Ovary (tissue), 9 donors: Measurements from ENCODE around the gene MYOZ3. TPM values are rescaled to one million over a fixed set of nuclear protein-coding genes. Genes with fewer than 3 reads are reported as not detected.
A peak's percentile ranks its signal among the peaks of the same experiment; 100 is the strongest.

Experiments
- DNase-seq, 5 donors: peaks; one replicate each; pipeline ENCODE4 v3.0.0-alpha.2; 2019 to 2020
- H3K27ac ChIP-seq, 2 donors: fragments of 200-600 bp; one replicate each; pipeline versions ENCODE4 v1.5.1 to v1.8.0; 2019 to 2022
- H3K27me3 ChIP-seq: fragments of 200-600 bp; one replicate; pipeline ENCODE4 v1.8.0; 2022
- H3K36me3 ChIP-seq: fragments of 200-600 bp; sonication (generic); one replicate; pipeline ENCODE4 v1.5.1; 2019
- H3K4me1 ChIP-seq: one replicate; pipeline ENCODE4 v1.8.1; 2013; ENCODE audit warnings: mild to moderate bottlenecking, moderate library complexity; ENCODE audit not compliant: insufficient read depth
- H3K4me3 ChIP-seq: fragments of 200-600 bp; sonication (generic); one replicate; pipeline ENCODE4 v1.5.1; 2017
- H3K9me3 ChIP-seq, 2 donors: fragments of 200-600 bp in 1 of 2; sonication (generic) in 1 of 2; one replicate each; pipeline versions ENCODE4 v1.5.1 to v1.8.1; 2013 to 2019; ENCODE audit warnings: mild to moderate bottlenecking in 1 of 2, moderate library complexity in 1 of 2
- EP300 ChIP-seq: sonication (generic); formaldehyde crosslinking; IDR thresholded peaks from one replicate; pipeline ENCODE4 v1.6.1; 2017; ENCODE audit warnings: antibody characterized with exemption
- POLR2A ChIP-seq: fragments of 450-650 bp; IDR thresholded peaks from one replicate; pipeline ENCODE4 v1.6.1; 2017; ENCODE audit warnings: antibody characterized with exemption, mild to moderate bottlenecking, moderate library complexity
- WGBS, 3 donors: extraction: QIAGEN DNeasy Blood & Tissue Kit in 1 of 3; methylation state at CpG; one replicate each; pipeline versions ENCODE4 v1.1.5 to v1.1.7; 2013 to 2017; 5-methylcytosine and 5-hydroxymethylcytosine counted together
- intact Hi-C, 4 donors: fragments of 100-400 bp; cut with DNase I; formaldehyde crosslinking; loops; one replicate each; pipeline versions ENCODE4 v1.11.0 to v1.15.1; 2022 to 2023
- polyA plus RNA-seq, 2 donors: library from polyadenylated mRNA; stranded (reverse); fragments of 200-250 nt in 1 of 2; fragments of 350-450 nt in 1 of 2; fragmentation: Illumina TruSeq in 1 of 2; extraction: RNeasy Lipid Tissue Mini Kit (QIAGEN cat#74804) in 1 of 2; gene quantifications; one replicate each; pipeline ENCODE4 v1.2.3, GENCODE V29; 2013 to 2014
- total RNA-seq, 7 donors: library from RNA; depleted of rRNA in 2 of 7; stranded (reverse); fragments of >200 nt in 2 of 7; fragmentation: NEBNext Ultra II Directional in 3 of 7; extraction: Animal tissue kit (Norgen Biotek cat#: 25700) in 3 of 7; gene quantifications; one replicate each; pipeline versions ENCODE4 v1.1.0 to v1.2.4, GENCODE V29; 2016 to 2023
- TF ChIP-seq, protein P1 (sequence below), 3 donors: fragments of 450-650 bp in 2 of 3; fragments of 200-600 bp in 1 of 3; IDR thresholded peaks; one replicate each; pipeline versions ENCODE4 v1.5.1 to v1.8.0; 2016 to 2022; ENCODE audit warnings: antibody characterized with exemption in 3 of 3, mild to moderate bottlenecking in 1 of 3
- donor health status: DM: no; HTN: no; CAD: no; lungs with moderate emphysema.
- donor health status: DM: no; HTN: no; CAD: no.
- donor health status: Bipolar disorder and iron deficiency.
- donor health status: DM: yes; HTN: yes; CAD: no.
- donor health status: DM: no; HTN: no; CAD: no.
- donor health status: DM: yes; HTN: yes; CAD: no.

The MYOZ3 gene
- total and polyA plus RNA-seq, 9 donors: 0.36 to 2.7 (median 1.6) TPM

GRCh38 chr5:150647275-150648251, 13.5 kb upstream of the MYOZ3 start:
- intact Hi-C loops: loop anchor here in 1 of 4 donors (2.0 kb wide), 1 partner anchor 53 kb away; no protein-coding TSS in a partner anchor
- H3K4me1 ChIP-seq: peaks cover 42% of the 10 kb centered on the region

DNA sequence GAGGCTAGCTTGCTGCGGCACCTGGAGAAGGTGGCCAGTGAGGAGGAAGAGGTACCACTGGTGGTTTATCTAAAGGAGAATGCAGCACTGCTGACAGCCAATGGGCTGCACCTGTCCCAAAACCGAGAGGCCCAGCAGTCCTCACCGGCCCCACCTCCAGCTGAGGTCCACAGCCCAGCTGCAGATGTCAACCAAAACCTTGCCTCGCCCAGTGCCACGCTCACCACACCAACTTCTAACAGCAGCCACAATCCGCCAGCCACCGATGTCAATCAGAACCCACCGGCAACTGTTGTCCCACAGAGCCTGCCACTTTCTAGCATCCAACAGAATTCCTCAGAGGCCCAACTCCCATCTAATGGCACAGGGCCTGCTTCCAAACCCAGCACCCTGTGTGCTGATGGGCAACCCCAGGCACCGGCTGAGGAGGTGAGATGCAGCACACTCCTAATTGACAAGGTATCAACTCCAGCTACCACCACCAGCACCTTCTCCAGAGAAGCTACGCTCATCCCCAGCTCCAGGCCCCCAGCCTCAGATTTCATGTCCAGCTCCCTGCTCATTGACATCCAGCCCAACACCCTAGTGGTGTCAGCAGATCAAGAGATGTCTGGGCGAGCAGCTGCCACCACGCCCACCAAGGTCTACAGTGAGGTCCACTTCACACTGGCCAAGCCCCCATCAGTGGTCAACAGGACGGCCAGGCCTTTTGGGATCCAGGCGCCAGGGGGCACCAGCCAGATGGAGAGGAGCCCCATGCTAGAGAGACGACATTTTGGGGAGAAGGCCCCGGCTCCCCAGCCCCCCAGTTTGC, 12.6 kb upstream of the MYOZ3 start:
- no peaks in the 10 kb centered on the region for H3K9me3 ChIP-seq
- 87 to 91% (median 90%) methylated on average over 15 to 16 of the region's 16 CpGs for WGBS, 3 donors
- TF ChIP-seq EP300: no peak
- no peak for TF ChIP-seq POLR2A
- TF ChIP-seq, protein P1, sequence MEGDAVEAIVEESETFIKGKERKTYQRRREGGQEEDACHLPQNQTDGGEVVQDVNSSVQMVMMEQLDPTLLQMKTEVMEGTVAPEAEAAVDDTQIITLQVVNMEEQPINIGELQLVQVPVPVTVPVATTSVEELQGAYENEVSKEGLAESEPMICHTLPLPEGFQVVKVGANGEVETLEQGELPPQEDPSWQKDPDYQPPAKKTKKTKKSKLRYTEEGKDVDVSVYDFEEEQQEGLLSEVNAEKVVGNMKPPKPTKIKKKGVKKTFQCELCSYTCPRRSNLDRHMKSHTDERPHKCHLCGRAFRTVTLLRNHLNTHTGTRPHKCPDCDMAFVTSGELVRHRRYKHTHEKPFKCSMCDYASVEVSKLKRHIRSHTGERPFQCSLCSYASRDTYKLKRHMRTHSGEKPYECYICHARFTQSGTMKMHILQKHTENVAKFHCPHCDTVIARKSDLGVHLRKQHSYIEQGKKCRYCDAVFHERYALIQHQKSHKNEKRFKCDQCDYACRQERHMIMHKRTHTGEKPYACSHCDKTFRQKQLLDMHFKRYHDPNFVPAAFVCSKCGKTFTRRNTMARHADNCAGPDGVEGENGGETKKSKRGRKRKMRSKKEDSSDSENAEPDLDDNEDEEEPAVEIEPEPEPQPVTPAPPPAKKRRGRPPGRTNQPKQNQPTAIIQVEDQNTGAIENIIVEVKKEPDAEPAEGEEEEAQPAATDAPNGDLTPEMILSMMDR (IDR thresholded peaks at IDR 0.05): no peak
- intact Hi-C loops: no loop called here
- peak in 3 of 5 donors; percentile 23 to 43 (median 42) for DNase-seq
- no peaks in the 10 kb centered on the region for H3K36me3 ChIP-seq
- H3K4me1 ChIP-seq: peaks cover 38% of the 10 kb centered on the region
- no peak overlapping the region for H3K4me3 ChIP-seq
- peak overlapping the region in 1 of 2 donors; percentile 0 for H3K27ac ChIP-seq
- H3K27me3 ChIP-seq: no peaks in the 10 kb centered on the region

More at GRCh38 chr5:150647275-150648251, 13.5 kb upstream of the MYOZ3 start:
- 36 to 52% (median 36%) methylated on average over 25 of the region's 25 CpGs for WGBS, 3 donors
- H3K27me3 ChIP-seq: no peaks in the 10 kb centered on the region
- H3K4me3 ChIP-seq: no peak overlapping the region
- H3K9me3 ChIP-seq: no peaks in the 10 kb centered on the region
- no peak overlapping the region for H3K27ac ChIP-seq
- peak; percentile 81 to 86 (median 84) for DNase-seq
- TF ChIP-seq EP300 (no peak), POLR2A (no peak)
- TF ChIP-seq, protein P1 (IDR thresholded peaks at IDR 0.05): no peak
- no peaks in the 10 kb centered on the region for H3K36me3 ChIP-seq

GRCh38 chr5:150649108-150650020, 11.7 kb upstream of the MYOZ3 start:
- no peak overlapping the region for H3K4me3 ChIP-seq
- no peaks in the 10 kb centered on the region for H3K27me3 ChIP-seq
- 55 to 70% (median 65%) methylated on average over 43 to 46 of the region's 46 CpGs for WGBS, 3 donors
- no peak for TF ChIP-seq EP300
- no peak for TF ChIP-seq POLR2A
- TF ChIP-seq, protein P1 (IDR thresholded peaks at IDR 0.05): no peak
- peak; percentile 62 to 75 (median 70) for DNase-seq
- no peaks in the 10 kb centered on the region for H3K36me3 ChIP-seq
- H3K27ac ChIP-seq: peak overlapping the region; percentile 0 to 44
- H3K4me1 ChIP-seq: peaks cover 35% of the 10 kb centered on the region
- no peaks in the 10 kb centered on the region for H3K9me3 ChIP-seq
- intact Hi-C loops: loop anchor here in 3 of 4 donors (2.0 to 10.0 kb wide), 4 partner anchors 55 to 185 kb away; partner anchors contain the start of gene RBM22 (in 1 of the 3)
